ENCODE data around the gene STK39.
"Not testable (repeated sequence)": the region's sequence is repeated elsewhere in the genome, so short reads cannot be mapped to it uniquely, and the experiment has no call there.

The STK39 gene

GRCh38 chr2:168247341-168248261, at the start of gene STK39:
STK39 (minus strand) TSS chr2:168247595; CDS start chr2:168247435, 160 bp downstream.
- Histone ChIP-seq H3K27ac (peak within 1 kb of the TSS; percentile 92), H3K4me2 (peak within 1 kb of the TSS; percentile 97), H3K27me3 (no peaks in the 10 kb centered on the region), H4K20me1 (peaks cover 23% of the 10 kb centered on the region; the same call in 1 of the 2 replicates), H3K9ac (peak within 1 kb of the TSS; percentile 94), H3K4me1 (peaks cover 48% of the 10 kb centered on the region), H3K9me3 (peaks cover 10% of the 10 kb centered on the region; the same call in 1 of the 2 replicates), H3K4me3 (peak within 1 kb of the TSS; percentile 88), H3K36me3 (0 out of 2 replicates have a peak, but pooled peaks cover 4% of the 10 kb centered on the region)
- no peak for TF ChIP-seq Cebpa-rat (IDR thresholded peaks at IDR 0.05)

GRCh38 chr2:168295051-168295450, 47.7 kb upstream of the STK39 start:
- Histone ChIP-seq H3K27me3 (no peaks in the 10 kb centered on the region), H3K36me3 (no peaks in the 10 kb centered on the region), H3K4me2 (no peak overlapping the region), H3K4me3 (no peak overlapping the region), H4K20me1 (no peaks in the 10 kb centered on the region), H3K9me3 (peaks cover 3% of the 10 kb centered on the region), H3K9ac (no peak overlapping the region), H3K4me1 (no peaks in the 10 kb centered on the region), H3K27ac (no peak overlapping the region)
- no peak for TF ChIP-seq Cebpa-rat (IDR thresholded peaks at IDR 0.05)

GRCh38 chr2:168294409-168294808, 47.0 kb upstream of the STK39 start:
- no peak for TF ChIP-seq Cebpa-rat (IDR thresholded peaks at IDR 0.05)
- Histone ChIP-seq H3K4me3 (no peak overlapping the region), H3K27me3 (no peaks in the 10 kb centered on the region), H3K4me2 (no peak overlapping the region), H4K20me1 (no peaks in the 10 kb centered on the region), H3K27ac (no peak overlapping the region), H3K9ac (no peak overlapping the region), H3K9me3 (no peaks in the 10 kb centered on the region), H3K4me1 (no peaks in the 10 kb centered on the region), H3K36me3 (no peaks in the 10 kb centered on the region)

GRCh38 chr2:168293766-168294165, 46.4 kb upstream of the STK39 start:
- no peak for TF ChIP-seq Cebpa-rat (IDR thresholded peaks at IDR 0.05)
- no peaks in the 10 kb centered on the region for H4K20me1 ChIP-seq
- H3K9ac ChIP-seq = no peak overlapping the region
- H3K27me3 ChIP-seq = no peaks in the 10 kb centered on the region
- H3K36me3 ChIP-seq = no peaks in the 10 kb centered on the region
- no peak overlapping the region for H3K4me3 ChIP-seq
- H3K27ac ChIP-seq = no peak overlapping the region
- H3K4me2 ChIP-seq = no peak overlapping the region
- H3K4me1 ChIP-seq = no peaks in the 10 kb centered on the region
- H3K9me3 ChIP-seq = no peaks in the 10 kb centered on the region

- Histone ChIP-seq H4K20me1 (no peaks in the 10 kb centered on the region), H3K27ac (no peak overlapping the region), H3K9ac (no peak overlapping the region), H3K4me2 (no peak overlapping the region), H3K4me1 (no peaks in the 10 kb centered on the region), H3K36me3 (no peaks in the 10 kb centered on the region), H3K9me3 (no peaks in the 10 kb centered on the region), H3K27me3 (no peaks in the 10 kb centered on the region), H3K4me3 (no peak overlapping the region)
- no peak for TF ChIP-seq Cebpa-rat (IDR thresholded peaks at IDR 0.05)
These were observed 43.0 kb upstream of the STK39 start for GRCh38 chr2:168290391-168290790.

- H3K4me2 ChIP-seq = no peak overlapping the region
- no peak for TF ChIP-seq Cebpa-rat (IDR thresholded peaks at IDR 0.05)
- no peaks in the 10 kb centered on the region for H4K20me1 ChIP-seq
- no peak overlapping the region for H3K9ac ChIP-seq
- H3K36me3 ChIP-seq = no peaks in the 10 kb centered on the region
- H3K4me1 ChIP-seq = no peaks in the 10 kb centered on the region
- no peaks in the 10 kb centered on the region for H3K9me3 ChIP-seq
- no peak overlapping the region for H3K4me3 ChIP-seq
- no peaks in the 10 kb centered on the region for H3K27me3 ChIP-seq
- H3K27ac ChIP-seq = no peak overlapping the region
These were observed 42.5 kb upstream of the STK39 start for GRCh38 chr2:168289880-168290279.

GRCh38 chr2:168286535-168286934, 39.1 kb upstream of the STK39 start:
- no peak for TF ChIP-seq Cebpa-rat (IDR thresholded peaks at IDR 0.05)
- no peak overlapping the region for H3K27ac ChIP-seq
- no peaks in the 10 kb centered on the region for H3K27me3 ChIP-seq
- no peak overlapping the region for H3K4me3 ChIP-seq
- no peaks in the 10 kb centered on the region for H3K4me1 ChIP-seq
- H3K9ac ChIP-seq = no peak overlapping the region
- H3K4me2 ChIP-seq = no peak overlapping the region
- H3K36me3 ChIP-seq = no peaks in the 10 kb centered on the region
- no peaks in the 10 kb centered on the region for H4K20me1 ChIP-seq
- no peaks in the 10 kb centered on the region for H3K9me3 ChIP-seq

GRCh38 chr2:168278424-168278888, 31.1 kb upstream of the STK39 start:
- H3K4me2 ChIP-seq = no peak overlapping the region
- H3K27me3 ChIP-seq = no peaks in the 10 kb centered on the region
- TF ChIP-seq Cebpa-rat (IDR thresholded peaks at IDR 0.05) = no peak
- no peak overlapping the region for H3K27ac ChIP-seq
- no peaks in the 10 kb centered on the region for H3K4me1 ChIP-seq
- H3K9ac ChIP-seq = no peak overlapping the region
- no peaks in the 10 kb centered on the region for H3K9me3 ChIP-seq
- H4K20me1 ChIP-seq = no peaks in the 10 kb centered on the region
- H3K4me3 ChIP-seq = no peak overlapping the region
- no peaks in the 10 kb centered on the region for H3K36me3 ChIP-seq

- Histone ChIP-seq H3K9me3 (no peaks in the 10 kb centered on the region), H3K36me3 (no peaks in the 10 kb centered on the region), H3K4me1 (no peaks in the 10 kb centered on the region), H3K9ac (no peak overlapping the region), H3K27ac (no peak overlapping the region), H3K4me3 (no peak overlapping the region), H3K27me3 (no peaks in the 10 kb centered on the region), H4K20me1 (no peaks in the 10 kb centered on the region), H3K4me2 (no peak overlapping the region)
- TF ChIP-seq Cebpa-rat (IDR thresholded peaks at IDR 0.05) = no peak
These were observed 29.9 kb upstream of the STK39 start for GRCh38 chr2:168277276-168277675.

GRCh38 chr2:168272225-168272624, 24.8 kb upstream of the STK39 start:
- Histone ChIP-seq H3K9me3 (no peaks in the 10 kb centered on the region), H3K9ac (no peak overlapping the region), H3K4me3 (no peak overlapping the region), H3K4me2 (no peak overlapping the region), H3K36me3 (no peaks in the 10 kb centered on the region), H4K20me1 (no peaks in the 10 kb centered on the region), H3K27ac (no peak overlapping the region), H3K27me3 (no peaks in the 10 kb centered on the region), H3K4me1 (no peaks in the 10 kb centered on the region)
- no peak for TF ChIP-seq Cebpa-rat (IDR thresholded peaks at IDR 0.05)

- not testable (repeated sequence) for H3K36me3 ChIP-seq, H3K27me3 ChIP-seq, H3K4me1 ChIP-seq, H3K4me3 ChIP-seq, H4K20me1 ChIP-seq, H3K4me2 ChIP-seq, H3K27ac ChIP-seq, H3K9ac ChIP-seq
- H3K9me3 ChIP-seq = peaks cover 29% of the 10 kb centered on the region
These were observed 15.5 kb upstream of the STK39 start for GRCh38 chr2:168262926-168263325.
